ENCODE results near the gene ACTMAP. TPM values are rescaled to one million over a fixed set of nuclear protein-coding genes. Genes with fewer than 3 reads are reported as not detected.

ACTMAP gene
- total and polyA plus RNA-seq, 2 of the 13 experiments (the other 11 are each of a cell fraction or from before 2014, with no cell fraction given), result 2.2 to 7.9 TPM

DNA sequence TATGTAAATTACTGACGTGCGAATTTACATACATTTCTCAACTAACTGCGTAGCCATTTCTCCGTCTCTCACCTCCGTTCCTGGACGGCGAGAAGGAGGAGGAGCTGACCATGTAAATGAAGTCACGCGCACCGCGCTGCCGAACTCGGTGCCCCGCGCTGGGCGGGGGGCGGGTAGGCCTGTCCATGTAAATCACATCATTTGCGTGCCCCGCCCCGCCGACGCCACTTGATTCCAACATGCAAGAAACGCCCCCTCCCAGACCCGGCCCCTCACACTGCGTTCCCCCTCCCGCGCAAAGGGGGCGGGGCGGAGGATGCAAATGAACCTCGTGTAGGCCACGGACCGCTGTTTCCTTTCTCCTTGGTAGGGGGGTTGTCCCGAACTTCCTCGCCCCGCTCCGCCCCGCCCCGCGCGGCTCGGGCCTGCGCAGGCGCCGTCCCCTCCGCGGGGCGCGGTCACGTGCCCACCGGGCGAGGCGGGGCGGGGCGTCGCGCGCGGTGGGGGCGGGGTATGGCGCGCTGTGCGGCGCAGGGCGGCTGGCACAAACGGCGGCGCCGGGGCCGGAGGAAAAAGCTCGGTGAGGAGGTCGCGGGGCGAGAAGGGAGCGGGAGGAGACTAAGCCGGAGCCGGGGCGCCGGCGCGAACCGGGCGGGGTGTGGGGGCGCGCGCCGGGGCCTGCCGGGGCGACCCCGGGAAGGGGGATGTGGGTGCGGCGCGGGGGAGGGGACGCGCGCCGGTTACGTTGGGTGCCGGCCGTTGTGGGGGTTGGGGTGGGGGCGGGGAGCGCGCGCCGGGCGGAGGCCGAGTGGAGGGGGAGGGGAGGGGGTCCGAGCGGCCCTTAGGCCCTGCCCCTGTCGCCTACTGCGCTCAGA is 48.6 kb upstream of the ACTMAP start, which contains the start of gene EGLN2 (continued):
- no peak; the same call in 1 of the 2 replicates for TF ChIP-seq ETV5 (CRISPR knock-in tag; IDR thresholded peaks at IDR 0.05; ENCODE audit: borderline replicate concordance)
- TF ChIP-seq, protein P1, sequence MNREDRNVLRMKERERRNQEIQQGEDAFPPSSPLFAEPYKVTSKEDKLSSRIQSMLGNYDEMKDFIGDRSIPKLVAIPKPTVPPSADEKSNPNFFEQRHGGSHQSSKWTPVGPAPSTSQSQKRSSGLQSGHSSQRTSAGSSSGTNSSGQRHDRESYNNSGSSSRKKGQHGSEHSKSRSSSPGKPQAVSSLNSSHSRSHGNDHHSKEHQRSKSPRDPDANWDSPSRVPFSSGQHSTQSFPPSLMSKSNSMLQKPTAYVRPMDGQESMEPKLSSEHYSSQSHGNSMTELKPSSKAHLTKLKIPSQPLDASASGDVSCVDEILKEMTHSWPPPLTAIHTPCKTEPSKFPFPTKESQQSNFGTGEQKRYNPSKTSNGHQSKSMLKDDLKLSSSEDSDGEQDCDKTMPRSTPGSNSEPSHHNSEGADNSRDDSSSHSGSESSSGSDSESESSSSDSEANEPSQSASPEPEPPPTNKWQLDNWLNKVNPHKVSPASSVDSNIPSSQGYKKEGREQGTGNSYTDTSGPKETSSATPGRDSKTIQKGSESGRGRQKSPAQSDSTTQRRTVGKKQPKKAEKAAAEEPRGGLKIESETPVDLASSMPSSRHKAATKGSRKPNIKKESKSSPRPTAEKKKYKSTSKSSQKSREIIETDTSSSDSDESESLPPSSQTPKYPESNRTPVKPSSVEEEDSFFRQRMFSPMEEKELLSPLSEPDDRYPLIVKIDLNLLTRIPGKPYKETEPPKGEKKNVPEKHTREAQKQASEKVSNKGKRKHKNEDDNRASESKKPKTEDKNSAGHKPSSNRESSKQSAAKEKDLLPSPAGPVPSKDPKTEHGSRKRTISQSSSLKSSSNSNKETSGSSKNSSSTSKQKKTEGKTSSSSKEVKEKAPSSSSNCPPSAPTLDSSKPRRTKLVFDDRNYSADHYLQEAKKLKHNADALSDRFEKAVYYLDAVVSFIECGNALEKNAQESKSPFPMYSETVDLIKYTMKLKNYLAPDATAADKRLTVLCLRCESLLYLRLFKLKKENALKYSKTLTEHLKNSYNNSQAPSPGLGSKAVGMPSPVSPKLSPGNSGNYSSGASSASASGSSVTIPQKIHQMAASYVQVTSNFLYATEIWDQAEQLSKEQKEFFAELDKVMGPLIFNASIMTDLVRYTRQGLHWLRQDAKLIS (CRISPR knock-in tag; IDR thresholded peaks at IDR 0.05), result no peak
- TF ChIP-seq, protein P2, sequence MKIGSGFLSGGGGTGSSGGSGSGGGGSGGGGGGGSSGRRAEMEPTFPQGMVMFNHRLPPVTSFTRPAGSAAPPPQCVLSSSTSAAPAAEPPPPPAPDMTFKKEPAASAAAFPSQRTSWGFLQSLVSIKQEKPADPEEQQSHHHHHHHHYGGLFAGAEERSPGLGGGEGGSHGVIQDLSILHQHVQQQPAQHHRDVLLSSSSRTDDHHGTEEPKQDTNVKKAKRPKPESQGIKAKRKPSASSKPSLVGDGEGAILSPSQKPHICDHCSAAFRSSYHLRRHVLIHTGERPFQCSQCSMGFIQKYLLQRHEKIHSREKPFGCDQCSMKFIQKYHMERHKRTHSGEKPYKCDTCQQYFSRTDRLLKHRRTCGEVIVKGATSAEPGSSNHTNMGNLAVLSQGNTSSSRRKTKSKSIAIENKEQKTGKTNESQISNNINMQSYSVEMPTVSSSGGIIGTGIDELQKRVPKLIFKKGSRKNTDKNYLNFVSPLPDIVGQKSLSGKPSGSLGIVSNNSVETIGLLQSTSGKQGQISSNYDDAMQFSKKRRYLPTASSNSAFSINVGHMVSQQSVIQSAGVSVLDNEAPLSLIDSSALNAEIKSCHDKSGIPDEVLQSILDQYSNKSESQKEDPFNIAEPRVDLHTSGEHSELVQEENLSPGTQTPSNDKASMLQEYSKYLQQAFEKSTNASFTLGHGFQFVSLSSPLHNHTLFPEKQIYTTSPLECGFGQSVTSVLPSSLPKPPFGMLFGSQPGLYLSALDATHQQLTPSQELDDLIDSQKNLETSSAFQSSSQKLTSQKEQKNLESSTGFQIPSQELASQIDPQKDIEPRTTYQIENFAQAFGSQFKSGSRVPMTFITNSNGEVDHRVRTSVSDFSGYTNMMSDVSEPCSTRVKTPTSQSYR (CRISPR knock-in tag; IDR thresholded peaks at IDR 0.05; ENCODE audit: borderline replicate concordance), result 0 out of 2 replicates have a peak, but pooled peaks have one; percentile 3
- TF ChIP-seq, protein P3, sequence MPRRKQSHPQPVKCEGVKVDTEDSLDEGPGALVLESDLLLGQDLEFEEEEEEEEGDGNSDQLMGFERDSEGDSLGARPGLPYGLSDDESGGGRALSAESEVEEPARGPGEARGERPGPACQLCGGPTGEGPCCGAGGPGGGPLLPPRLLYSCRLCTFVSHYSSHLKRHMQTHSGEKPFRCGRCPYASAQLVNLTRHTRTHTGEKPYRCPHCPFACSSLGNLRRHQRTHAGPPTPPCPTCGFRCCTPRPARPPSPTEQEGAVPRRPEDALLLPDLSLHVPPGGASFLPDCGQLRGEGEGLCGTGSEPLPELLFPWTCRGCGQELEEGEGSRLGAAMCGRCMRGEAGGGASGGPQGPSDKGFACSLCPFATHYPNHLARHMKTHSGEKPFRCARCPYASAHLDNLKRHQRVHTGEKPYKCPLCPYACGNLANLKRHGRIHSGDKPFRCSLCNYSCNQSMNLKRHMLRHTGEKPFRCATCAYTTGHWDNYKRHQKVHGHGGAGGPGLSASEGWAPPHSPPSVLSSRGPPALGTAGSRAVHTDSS (CRISPR knock-in tag; conservative IDR thresholded peaks at IDR 0.05), result no peak
- no peak for TF ChIP-seq WIZ (CRISPR knock-in tag; IDR thresholded peaks at IDR 0.05)
- TF ChIP-seq, protein P4, sequence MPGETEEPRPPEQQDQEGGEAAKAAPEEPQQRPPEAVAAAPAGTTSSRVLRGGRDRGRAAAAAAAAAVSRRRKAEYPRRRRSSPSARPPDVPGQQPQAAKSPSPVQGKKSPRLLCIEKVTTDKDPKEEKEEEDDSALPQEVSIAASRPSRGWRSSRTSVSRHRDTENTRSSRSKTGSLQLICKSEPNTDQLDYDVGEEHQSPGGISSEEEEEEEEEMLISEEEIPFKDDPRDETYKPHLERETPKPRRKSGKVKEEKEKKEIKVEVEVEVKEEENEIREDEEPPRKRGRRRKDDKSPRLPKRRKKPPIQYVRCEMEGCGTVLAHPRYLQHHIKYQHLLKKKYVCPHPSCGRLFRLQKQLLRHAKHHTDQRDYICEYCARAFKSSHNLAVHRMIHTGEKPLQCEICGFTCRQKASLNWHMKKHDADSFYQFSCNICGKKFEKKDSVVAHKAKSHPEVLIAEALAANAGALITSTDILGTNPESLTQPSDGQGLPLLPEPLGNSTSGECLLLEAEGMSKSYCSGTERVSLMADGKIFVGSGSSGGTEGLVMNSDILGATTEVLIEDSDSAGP (CRISPR knock-in tag; IDR thresholded peaks at IDR 0.05; ENCODE audit: borderline replicate concordance), result 0 out of 2 replicates have a peak, but pooled peaks have one; percentile 12
- TF ChIP-seq, protein P5, sequence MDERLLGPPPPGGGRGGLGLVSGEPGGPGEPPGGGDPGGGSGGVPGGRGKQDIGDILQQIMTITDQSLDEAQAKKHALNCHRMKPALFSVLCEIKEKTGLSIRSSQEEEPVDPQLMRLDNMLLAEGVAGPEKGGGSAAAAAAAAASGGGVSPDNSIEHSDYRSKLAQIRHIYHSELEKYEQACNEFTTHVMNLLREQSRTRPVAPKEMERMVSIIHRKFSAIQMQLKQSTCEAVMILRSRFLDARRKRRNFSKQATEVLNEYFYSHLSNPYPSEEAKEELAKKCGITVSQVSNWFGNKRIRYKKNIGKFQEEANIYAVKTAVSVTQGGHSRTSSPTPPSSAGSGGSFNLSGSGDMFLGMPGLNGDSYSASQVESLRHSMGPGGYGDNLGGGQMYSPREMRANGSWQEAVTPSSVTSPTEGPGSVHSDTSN (CRISPR knock-in tag; IDR thresholded peaks at IDR 0.05), result no peak
- TF ChIP-seq GATA4 (IDR thresholded peaks at IDR 0.05; ENCODE audit: borderline replicate concordance, low read depth), result no peak
- TF ChIP-seq SRSF9 (IDR thresholded peaks at IDR 0.05; ENCODE audit: borderline replicate concordance, insufficient read depth, low read depth, low read length, poor library complexity, severe bottlenecking), result no peak
- TF ChIP-seq IRF2 (CRISPR knock-in tag; IDR thresholded peaks at IDR 0.05), result no peak
- TF ChIP-seq ZNF737 (CRISPR knock-in tag; IDR thresholded peaks at IDR 0.05; ENCODE audit: borderline replicate concordance), result no peak
- TF ChIP-seq ZNF225 (CRISPR knock-in tag; IDR thresholded peaks at IDR 0.05), result no peak
- no peak for TF ChIP-seq ZNF660 (CRISPR knock-in tag; IDR thresholded peaks at IDR 0.05; ENCODE audit: borderline replicate concordance, low read depth)
